IPS-18c (cell line): ENCODE measurements around the gene TRIM63.
"Not testable (repeated sequence)": the region's sequence is repeated elsewhere in the genome, so short reads cannot be mapped to it uniquely, and the experiment has no call there.

Source experiments
- H3K4me3 ChIP-seq: 2 replicates; pipeline ENCODE4 v1.7.0; 2013; ENCODE audit warnings: low read depth, mild to moderate bottlenecking, low read length, moderate library complexity; ENCODE audit not compliant: insufficient read depth
- H3K9me3 ChIP-seq: one replicate; pipeline ENCODE4 v1.6.1; 2013; ENCODE audit warnings: mild to moderate bottlenecking, low read length, moderate library complexity; ENCODE audit not compliant: control insufficient read depth, insufficient read depth

TRIM63 gene

GRCh38 chr1:26093569-26093968 lies 26.1 kb upstream of the TRIM63 start:
- H3K9me3 ChIP-seq, H3K4me3 ChIP-seq: not testable (repeated sequence)

GRCh38 chr1:26092422-26092821 lies 25.0 kb upstream of the TRIM63 start:
- Histone ChIP-seq H3K4me3 (no peak overlapping the region), H3K9me3 (no peaks in the 10 kb centered on the region)

- Histone ChIP-seq H3K9me3 (no peaks in the 10 kb centered on the region), H3K4me3 (no peak overlapping the region)
Observed at GRCh38 chr1:26090893-26091292, 23.5 kb upstream of the TRIM63 start.

GRCh38 chr1:26089125-26089524 lies 21.7 kb upstream of the TRIM63 start:
- H3K9me3 ChIP-seq = no peaks in the 10 kb centered on the region
- no peak overlapping the region for H3K4me3 ChIP-seq

- H3K9me3 ChIP-seq = no peaks in the 10 kb centered on the region
- no peak overlapping the region for H3K4me3 ChIP-seq
Observed at GRCh38 chr1:26084844-26085243, 17.4 kb upstream of the TRIM63 start.

GRCh38 chr1:26084091-26084561 lies 16.7 kb upstream of the TRIM63 start:
- H3K4me3 ChIP-seq = no peak overlapping the region
- H3K9me3 ChIP-seq = no peaks in the 10 kb centered on the region

GRCh38 chr1:26083208-26083607 lies 15.8 kb upstream of the TRIM63 start:
- no peak overlapping the region for H3K4me3 ChIP-seq

GRCh38 chr1:26082020-26082350 lies 14.6 kb upstream of the TRIM63 start:
- Histone ChIP-seq H3K4me3 (no peak overlapping the region), H3K9me3 (no peaks in the 10 kb centered on the region)

More at GRCh38 chr1:26083208-26083607, 15.8 kb upstream of the TRIM63 start:
- H3K9me3 ChIP-seq = no peaks in the 10 kb centered on the region

GRCh38 chr1:26081267-26082019 lies 14.0 kb upstream of the TRIM63 start:
- H3K4me3 ChIP-seq = no peak overlapping the region
- no peaks in the 10 kb centered on the region for H3K9me3 ChIP-seq

- Histone ChIP-seq H3K4me3 (no peak overlapping the region), H3K9me3 (no peaks in the 10 kb centered on the region)
Observed at GRCh38 chr1:26079960-26080814, 12.8 kb upstream of the TRIM63 start.

GRCh38 chr1:26079178-26079563 lies 11.7 kb upstream of the TRIM63 start:
- Histone ChIP-seq H3K9me3 (no peaks in the 10 kb centered on the region), H3K4me3 (no peak overlapping the region)

- Histone ChIP-seq H3K4me3 (no peak overlapping the region), H3K9me3 (no peaks in the 10 kb centered on the region)
Observed at GRCh38 chr1:26078286-26079177, 11.1 kb upstream of the TRIM63 start.

GRCh38 chr1:26077524-26077923 lies 10.1 kb upstream of the TRIM63 start:
- H3K9me3 ChIP-seq = no peaks in the 10 kb centered on the region
- H3K4me3 ChIP-seq = no peak overlapping the region

GRCh38 chr1:26075421-26076144 lies 8.2 kb upstream of the TRIM63 start:
- Histone ChIP-seq H3K4me3 (no peak overlapping the region), H3K9me3 (no peaks in the 10 kb centered on the region)

GRCh38 chr1:26072305-26072704 lies 4.9 kb upstream of the TRIM63 start:
- Histone ChIP-seq H3K9me3 (no peaks in the 10 kb centered on the region), H3K4me3 (no peak overlapping the region)

- Histone ChIP-seq H3K4me3 (no peak overlapping the region), H3K9me3 (no peaks in the 10 kb centered on the region)
Observed at GRCh38 chr1:26070963-26071342, 3.5 kb upstream of the TRIM63 start.
